RWPE1 (cell line): Measurements from ENCODE around the gene GRID1.

ENCODE experiments used
- CTCF ChIA-PET: fragments of 350-600 bp; sonication (Branson Sonifier 250); formaldehyde crosslinking; extraction: SDS; loops from one replicate; lab custom pipeline; 2021; lab: Yijun Ruan, JAX
- POLR2A ChIA-PET: fragments of 400-600 bp; formaldehyde crosslinking; extraction: SDS; loops from one replicate; lab custom pipeline; 2020; ENCODE audit warnings: antibody characterized with exemption; ENCODE audit not compliant: low non-redundant PET; lab: Yijun Ruan, JAX
- DNase-seq: peaks from one replicate; pipeline ENCODE4 v3.0.0; 2012; ENCODE audit warnings: low spot score
- H3K27ac ChIP-seq: fragments of 450-650 bp; 2 replicates; pipeline ENCODE4 v1.5.1; 2017
- TF ChIP-seq, protein P1 (sequence below): fragments of 450-650 bp; conservative IDR thresholded peaks from 2 replicates; pipeline ENCODE4 v1.5.1; 2017; ENCODE audit warnings: low read depth, mild to moderate bottlenecking

GRID1 gene

DNA sequence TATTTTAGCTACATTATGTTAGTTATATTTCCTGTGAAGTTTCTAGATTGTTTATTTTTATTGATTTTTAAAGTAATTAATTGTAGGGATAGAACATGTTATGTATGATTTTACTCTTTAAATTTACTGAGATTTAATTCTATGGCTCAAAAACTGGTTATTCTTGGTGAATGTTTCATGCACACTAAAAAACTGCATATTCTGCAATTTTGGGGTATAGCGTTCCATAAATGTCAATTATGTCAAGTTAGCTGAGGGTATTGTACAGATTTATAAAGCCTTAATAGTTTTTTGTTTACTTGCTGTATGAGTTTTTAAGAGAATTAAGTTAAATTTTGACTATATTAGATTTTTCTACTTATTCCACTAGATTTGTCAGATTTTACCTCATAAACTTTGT, 669.7 kb downstream of the GRID1 start:
- H3K27ac ChIP-seq: no peak overlapping the region
- TF ChIP-seq, protein P1, sequence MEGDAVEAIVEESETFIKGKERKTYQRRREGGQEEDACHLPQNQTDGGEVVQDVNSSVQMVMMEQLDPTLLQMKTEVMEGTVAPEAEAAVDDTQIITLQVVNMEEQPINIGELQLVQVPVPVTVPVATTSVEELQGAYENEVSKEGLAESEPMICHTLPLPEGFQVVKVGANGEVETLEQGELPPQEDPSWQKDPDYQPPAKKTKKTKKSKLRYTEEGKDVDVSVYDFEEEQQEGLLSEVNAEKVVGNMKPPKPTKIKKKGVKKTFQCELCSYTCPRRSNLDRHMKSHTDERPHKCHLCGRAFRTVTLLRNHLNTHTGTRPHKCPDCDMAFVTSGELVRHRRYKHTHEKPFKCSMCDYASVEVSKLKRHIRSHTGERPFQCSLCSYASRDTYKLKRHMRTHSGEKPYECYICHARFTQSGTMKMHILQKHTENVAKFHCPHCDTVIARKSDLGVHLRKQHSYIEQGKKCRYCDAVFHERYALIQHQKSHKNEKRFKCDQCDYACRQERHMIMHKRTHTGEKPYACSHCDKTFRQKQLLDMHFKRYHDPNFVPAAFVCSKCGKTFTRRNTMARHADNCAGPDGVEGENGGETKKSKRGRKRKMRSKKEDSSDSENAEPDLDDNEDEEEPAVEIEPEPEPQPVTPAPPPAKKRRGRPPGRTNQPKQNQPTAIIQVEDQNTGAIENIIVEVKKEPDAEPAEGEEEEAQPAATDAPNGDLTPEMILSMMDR: no peak
- DNase-seq: no peak
- POLR2A ChIA-PET: no interaction called here
- CTCF ChIA-PET: interaction anchor here (0.6 kb wide), 1 partner anchor 1157 kb away, joined by 3 read pairs; no protein-coding TSS in a partner anchor

DNA sequence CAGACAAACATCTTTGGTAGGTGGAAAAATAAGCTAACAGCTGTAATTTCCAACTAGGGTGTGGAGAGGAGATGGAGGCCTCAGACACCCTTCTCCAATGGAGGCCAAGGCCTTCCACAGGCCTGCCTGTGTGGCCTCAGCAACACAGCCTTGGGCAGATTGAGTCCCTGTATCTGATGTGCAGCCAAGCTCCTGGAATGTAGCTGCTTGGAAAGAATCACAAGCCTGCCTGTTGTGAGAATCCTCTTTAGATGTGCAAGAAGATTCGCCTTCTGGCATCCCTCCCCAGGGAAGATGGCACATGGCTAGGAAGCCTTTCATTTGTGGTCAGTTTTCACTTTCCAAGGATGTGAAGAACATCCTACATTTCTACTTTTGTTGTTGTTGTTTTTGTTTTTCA, 684.0 kb downstream of the GRID1 start:
- TF ChIP-seq, protein P1: no peak
- DNase-seq: no peak
- no peak overlapping the region for H3K27ac ChIP-seq
- POLR2A ChIA-PET: no interaction called here
- CTCF ChIA-PET: interaction anchor here (0.7 kb wide), 1 partner anchor 1484 kb away, joined by 3 read pairs; no protein-coding TSS in a partner anchor

DNA sequence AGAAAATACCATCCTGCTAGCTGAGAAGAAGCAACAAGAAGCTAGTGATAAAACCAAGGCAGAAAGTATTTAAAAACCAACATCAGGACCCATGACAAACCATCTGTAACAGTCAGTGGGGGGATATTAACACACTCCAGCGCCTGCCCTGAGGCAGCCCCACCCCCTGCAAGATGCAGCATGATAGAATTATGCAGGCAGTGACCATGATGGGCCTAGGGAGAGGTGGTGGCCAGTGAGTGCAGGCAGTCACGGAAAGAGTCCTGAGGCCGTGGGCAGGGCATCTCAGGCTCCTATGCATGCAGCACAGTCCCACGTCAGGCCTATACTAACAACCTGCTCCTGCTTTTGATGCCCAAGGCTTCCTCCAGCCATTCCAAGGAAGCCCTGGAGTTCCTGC, 686.9 kb downstream of the GRID1 start:
- DNase-seq: no peak
- ChIA-PET POLR2A (no interaction called here), CTCF (no interaction called here)
- H3K27ac ChIP-seq: no peak overlapping the region
- TF ChIP-seq, protein P1: no peak

DNA sequence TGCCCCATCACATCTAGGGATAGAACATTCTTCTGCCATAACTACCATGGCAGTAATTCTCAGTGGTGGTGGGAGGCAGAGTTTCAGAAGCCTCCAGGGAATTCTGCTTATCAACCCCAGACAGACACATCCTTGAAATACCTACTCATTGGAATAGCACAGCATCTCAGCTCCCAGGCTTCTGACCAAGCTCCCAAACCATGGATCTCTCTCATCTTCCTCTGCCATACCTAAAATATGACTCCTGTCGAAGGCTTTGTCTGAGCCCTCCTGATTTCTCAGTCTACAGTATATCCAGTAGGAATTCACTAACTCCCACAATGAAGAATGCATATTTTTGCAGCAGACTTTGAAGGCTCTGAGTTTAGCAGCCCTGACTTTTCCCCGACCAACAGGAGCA, 687.5 kb downstream of the GRID1 start:
- TF ChIP-seq, protein P1: no peak
- ChIA-PET CTCF (no interaction called here), POLR2A (no interaction called here)
- no peak for DNase-seq
- no peak overlapping the region for H3K27ac ChIP-seq

DNA sequence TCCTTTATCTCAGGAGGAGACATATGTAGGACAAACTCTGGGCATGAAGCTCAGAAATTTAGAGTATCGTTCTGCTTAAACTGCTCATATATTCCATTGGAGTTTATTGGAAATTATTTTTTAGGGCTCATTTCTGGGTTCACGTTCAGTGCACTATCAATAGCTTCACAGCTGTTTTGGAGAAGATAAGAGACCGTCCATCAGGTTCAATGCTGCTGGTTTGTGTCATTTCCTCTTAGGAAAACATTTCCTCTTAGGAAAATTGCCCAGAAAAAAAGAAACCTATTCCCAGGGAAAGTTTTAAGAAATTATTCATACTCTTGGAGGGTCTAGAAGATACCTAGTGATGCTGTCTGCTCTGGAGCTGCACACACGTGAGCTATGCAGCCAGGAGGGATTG, 691.7 kb downstream of the GRID1 start:
- DNase-seq: no peak
- ChIA-PET CTCF (no interaction called here), POLR2A (no interaction called here)
- TF ChIP-seq, protein P1: no peak
- H3K27ac ChIP-seq: no peak overlapping the region

DNA sequence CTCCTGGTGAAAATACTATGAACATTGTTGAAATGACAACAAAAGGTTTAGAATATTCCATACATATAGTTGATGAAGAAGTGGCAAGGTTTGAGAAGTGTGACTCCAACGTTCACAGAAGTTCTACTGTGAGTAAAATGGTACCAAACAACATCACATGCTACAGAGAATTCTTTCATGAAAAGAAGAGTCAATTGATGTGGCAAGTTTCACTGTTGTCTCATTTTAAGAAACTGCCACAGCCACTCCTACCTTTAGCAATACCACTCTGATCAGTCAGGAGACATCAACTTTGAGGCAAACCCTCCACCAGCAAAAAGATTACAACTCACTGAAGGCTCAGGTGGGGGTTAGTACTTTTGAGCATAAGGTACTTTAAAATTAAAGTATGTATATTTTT, 693.3 kb downstream of the GRID1 start:
- ChIA-PET CTCF (interaction anchor here (0.7 kb wide), 1 partner anchor 24 kb away, joined by 3 read pairs; no protein-coding TSS in a partner anchor), POLR2A (no interaction called here)
- H3K27ac ChIP-seq: no peak overlapping the region
- TF ChIP-seq, protein P1: no peak
- no peak for DNase-seq
